GM19035 (cell line): Measurements from ENCODE around the gene ASXL2.
A peak's percentile ranks its signal among the peaks of the same experiment; 100 is the strongest.
"Not testable (repeated sequence)": the region's sequence is repeated elsewhere in the genome, so short reads cannot be mapped to it uniquely, and the experiment has no call there.

Experiments used
- ATAC-seq: cut with Tn5 transposase; IDR thresholded peaks from one replicate; pipeline ENCODE4 v1.9.1; 2021; ENCODE audit not compliant: unreplicated experiment

The ASXL2 gene

DNA sequence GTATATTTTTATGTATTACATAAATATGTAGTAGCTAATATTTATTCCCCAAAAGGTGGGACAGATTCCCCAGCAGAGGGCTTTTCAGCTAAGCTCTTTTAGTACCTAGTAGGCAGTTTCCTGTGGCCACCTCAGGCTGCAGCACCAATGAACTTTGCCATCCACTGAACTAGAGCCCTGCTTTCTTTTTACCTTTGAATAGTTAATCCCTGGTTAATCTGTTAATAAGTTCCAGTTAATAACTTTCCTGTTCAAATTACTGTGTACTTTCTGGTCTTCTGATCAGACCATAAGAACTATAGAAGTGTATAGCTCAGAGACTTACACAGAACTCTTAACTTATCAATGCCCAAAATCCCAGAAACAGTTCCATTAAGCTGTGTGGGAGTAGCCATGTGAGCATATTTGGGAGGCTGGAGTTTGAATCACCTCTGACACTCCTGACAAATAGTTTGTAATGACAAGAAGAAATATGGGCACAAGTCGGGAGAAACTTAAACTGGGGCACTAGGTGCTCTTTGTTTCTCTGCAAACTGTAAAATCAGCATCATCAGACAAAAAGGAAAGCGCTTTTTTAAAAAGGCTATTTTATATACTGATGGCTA, 40.0 kb downstream of the ASXL2 start:
- no peak for ATAC-seq

DNA sequence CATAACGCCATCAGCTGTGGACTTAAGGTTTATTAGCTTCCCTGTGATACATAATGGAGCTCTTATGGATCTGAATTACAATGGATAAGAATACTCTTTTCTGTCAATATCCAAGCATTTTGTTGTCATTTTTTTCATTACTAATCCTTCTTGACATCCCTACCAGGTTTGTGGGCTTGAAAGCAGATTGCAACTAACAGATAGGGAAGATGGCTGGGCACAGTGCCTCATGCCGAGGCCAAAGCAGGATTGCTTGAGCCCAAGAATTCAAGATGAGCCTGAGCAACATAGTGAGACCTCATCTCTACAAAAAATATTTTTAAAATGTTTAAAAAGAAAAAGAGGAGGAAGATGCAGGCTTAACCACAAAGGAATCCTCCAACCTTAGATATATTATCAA, 42.4 kb downstream of the ASXL2 start:
- ATAC-seq = no peak

DNA sequence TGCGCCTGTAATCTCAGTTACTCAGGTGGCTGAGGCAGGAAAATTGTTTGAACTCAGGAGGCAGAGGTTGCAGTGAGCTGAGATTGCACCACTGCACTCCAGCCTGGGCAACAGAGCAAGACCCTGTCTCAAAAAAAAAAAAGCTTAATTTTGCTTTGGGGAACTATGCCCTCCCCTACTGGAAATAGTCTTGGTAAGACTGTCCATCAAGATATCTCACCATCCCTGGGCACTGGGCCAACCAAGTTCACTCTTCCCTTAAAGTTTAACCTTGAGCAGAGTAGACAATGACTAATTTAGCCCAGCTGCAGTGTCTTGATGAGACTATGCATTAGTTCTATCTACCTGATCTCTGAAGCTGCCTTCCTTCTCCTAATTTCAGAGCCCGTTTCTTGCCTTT, 44.7 kb downstream of the ASXL2 start:
- no peak for ATAC-seq

DNA sequence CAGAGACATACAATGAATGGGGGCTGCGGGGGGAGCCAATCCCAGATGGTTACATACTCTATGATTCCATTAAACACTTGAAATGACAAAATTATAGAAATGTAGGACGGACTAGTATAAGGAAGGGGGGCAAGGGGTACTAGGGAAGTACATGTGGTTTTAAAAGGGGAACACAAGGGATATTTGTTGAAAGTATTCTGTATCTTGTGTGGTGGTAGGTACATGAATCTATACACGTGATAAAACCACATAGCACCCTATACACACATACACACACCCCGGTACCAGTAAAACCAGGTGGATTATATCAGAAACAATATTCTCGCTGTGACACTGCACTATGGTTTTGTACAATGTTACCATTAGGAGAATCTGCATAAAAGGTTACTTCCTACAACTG, 45.4 kb downstream of the ASXL2 start:
- ATAC-seq = no peak

DNA sequence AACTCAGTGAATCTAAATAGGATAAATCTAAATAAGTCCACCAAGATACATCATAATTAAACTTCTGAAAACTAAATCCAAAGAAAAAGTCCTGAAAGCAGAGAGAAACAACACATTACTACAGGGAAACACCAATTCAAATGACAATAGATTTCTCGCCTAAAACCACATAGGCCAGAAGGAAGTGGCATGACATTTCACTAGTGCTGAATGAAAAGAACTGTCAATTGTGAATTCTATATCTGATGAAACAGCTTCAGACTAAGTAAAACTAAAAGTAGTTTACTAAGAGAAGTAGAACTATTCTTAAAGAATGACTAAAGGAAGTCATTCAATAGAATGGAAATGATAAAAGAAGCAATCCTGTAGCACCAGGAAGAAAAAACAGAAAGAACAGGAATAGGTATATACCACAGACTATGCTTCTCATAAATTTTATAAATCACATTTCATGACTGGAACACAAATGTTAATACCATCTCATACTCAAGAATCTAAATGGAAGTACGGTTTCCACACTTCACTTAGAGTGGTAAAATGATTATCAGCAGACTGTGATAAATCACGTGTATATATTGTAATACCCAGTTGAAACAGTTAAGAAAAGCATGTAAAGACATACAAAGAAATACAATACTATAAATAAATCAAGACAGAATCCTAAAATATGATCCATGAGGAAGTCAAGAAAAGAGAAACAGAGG, 46.4 kb downstream of the ASXL2 start:
- ATAC-seq = no peak

DNA sequence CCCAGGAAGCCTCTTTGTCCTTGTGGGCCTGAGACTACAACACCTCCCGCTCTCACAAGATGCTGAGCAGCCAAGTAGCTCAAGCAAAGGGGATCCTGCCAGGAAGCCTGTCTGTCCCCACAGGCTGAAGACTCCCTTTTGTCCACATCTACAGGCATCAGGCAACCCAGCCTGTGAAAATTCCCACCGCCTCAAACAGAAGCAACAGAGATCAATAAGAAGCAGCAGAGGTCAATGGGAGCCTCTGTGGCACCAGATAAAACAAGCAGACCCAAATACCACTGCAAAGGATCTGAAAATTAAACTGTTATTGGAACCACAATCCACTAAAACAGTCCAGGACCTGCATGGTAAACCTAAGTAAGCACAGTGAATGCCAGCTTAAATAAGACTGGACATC, 48.5 kb downstream of the ASXL2 start:
- no peak for ATAC-seq

DNA sequence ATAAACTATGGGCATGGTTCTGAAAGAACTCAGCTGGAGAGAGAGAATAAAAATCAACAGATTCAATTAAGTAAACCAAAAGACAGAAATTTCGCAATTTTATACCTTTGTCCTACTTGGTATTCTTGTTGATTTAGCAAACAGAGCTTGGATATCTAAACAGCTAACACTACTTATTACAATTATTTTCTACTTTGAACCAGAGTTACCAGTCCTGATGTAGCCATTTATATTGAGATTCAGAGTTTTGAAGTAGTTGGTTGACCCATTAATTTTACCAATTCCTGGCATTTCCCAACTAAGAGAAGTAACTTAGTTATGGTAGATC, 48.9 kb downstream of the ASXL2 start:
- no peak for ATAC-seq

DNA sequence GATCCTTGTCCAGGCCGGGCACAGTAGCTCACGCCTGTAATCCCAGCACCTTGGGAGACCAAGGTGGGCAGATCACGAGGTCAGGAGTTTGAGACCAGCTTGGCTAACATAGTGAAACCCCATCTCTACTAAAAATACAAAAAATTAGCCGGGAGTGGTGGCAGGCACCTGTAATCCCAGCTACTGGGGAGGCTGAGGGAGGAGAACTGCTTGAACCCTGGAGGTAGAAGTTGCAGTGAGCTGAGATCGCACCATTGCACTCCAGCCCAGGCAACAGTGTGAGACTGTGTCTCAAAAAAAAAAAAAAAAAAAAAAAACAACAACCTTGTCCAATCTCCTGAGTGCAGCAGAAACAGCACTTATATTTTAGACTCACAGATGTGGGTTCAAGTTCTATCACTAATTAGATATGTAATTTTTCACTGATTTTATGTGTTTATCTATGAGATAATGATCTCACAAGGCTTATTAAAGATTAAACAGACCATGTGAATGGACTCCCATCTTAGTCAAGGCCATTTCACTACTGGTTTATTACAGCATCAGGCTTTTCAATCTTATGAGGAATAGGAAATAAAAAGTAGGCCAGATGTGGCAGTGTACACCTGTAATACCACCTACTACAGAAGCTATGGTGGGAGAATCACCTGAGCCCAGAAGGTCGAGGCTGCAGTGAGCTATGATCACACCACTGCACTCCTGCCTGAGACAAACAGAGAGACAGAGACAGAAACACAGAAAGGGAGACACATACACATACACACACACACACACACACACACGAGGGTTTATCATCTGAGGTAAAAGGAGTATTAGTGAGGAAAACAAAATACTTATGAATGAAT, 49.5 kb downstream of the ASXL2 start:
- not testable (repeated sequence) for ATAC-seq

DNA sequence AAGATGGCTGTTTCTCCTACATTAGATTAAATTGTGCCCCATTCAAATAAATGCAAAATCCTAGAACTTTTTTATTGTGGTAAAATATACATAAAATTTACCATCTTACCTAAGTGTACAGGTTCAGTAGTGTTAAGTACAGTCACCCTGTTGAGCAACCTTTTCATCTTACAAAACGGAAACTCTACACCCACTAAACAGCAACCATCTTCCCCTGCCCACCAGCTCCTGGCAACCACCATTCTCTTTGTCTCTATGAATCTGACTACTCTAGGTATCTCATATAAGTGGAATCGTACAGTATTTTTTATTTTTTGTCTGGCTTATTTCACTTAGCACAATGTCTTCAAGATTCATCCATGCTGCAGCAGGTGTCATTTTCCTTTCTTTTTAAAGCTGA, 53.0 kb downstream of the ASXL2 start:
- ATAC-seq = no peak

DNA sequence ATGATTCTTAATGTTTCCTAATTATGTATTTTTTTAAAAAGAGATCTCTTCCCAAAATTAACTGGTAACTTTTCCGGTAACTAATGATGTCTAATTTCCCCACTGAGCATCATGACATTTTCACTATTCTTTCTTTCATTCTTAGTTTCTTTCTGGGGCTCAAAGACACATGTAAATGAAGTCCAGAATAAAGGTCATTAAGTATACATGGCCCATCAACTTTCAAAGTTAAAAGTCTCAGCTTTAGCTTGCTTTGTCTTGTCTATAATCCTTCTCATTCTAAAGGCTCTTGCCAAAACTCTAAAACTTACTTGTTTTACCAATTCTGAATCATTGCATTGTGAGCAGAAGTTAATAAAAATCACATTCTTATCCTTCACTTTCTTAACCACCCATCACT, 53.6 kb downstream of the ASXL2 start:
- ATAC-seq = no peak

DNA sequence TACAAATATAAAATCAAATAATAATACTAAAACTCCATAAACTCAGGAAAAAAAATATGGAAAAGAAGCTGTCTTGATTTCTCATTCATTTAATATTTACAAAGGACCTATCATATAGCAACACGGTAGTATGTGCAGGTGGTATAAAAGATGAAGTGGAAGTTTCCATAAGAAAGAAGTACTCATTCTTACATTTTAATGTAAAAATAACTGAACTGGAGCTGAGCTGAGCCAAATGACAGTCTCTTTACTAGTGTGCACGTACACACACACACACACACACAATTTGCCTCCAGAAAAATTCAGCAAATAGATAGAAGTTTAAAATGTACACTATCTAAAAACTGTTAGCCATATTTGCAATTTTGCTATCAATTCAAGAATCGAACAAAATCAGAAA, 54.1 kb downstream of the ASXL2 start:
- no peak for ATAC-seq

DNA sequence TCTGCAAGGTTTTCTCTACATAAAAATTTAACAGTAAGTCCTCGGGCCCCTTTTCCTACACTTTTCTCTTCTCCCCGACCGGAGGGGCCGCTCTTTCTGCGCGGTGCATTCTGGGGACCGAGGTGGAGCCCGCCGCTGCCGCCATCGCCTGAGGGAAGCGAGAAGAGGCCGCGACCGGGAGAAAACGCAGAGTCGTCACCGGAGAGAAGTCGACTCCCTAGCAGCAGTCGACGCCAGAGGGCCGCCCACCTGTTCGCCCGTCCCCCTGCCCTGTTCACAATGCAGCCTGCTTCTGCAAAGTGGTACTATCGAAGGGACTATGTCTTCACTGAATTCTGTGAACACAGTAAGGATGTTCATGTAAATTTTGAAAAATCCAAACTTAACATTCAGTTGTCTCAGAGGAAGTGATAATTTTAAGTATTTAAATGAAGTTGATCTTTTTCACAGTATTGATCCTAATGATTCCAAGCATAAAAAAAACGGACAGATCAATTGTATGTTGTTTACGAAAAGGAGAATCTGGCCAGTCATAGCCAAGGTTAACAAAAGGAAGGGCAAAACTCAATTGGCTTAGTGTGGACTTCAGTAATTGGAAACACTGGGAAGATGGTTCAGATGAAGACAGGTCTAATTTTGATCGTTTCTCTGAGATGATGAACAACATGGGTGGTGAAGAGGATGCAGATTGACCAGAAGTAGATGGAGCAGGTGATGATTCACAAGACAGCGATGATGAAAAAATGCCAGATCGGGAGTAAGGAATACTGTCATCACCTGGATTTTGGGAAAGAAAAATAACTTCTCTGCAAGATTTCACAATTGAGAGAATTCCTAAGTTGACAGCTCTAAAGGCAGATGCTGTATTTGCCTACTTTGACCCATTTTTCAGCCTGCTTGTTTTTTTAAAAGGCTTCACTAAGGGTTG, 55.8 kb downstream of the ASXL2 start:
- ATAC-seq = peak; percentile 41

DNA sequence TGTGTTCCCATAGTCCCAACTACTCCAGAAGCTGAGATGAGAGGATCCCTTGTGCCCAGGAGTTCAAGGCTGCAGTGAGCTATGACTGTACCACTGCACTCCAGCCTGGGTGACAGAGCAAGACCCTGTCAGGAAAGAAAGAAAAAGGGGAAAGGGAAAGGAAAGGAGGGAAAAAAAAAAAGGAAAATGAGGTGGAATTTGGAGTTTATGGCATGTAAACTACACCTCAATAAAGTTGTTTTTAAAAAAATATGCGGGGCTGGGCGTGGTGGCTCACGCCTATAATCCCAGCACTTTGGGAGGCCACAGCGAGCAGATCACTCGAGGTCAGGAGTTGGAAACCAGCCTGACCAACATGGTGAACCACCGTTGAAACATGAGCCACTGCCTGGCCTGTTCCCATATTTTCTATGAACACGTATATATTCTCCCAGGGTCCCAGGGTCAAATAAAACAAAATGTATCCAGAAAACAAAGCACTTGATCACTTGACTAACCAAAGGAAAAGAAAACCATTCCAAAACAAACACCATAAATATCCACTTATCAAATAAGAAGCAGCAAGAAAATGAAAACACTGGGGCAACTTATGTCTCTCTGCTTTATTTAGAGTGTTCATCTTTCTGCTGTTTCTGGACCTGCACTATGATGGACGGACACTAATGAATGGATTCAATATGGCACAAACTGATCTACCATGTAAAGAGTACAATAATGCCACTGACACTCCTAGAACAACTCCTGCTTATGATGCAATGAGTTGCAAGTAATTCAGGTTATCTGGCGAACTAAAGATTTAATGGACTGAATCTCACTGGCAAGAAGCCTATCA, 56.8 kb downstream of the ASXL2 start:
- ATAC-seq = no peak

DNA sequence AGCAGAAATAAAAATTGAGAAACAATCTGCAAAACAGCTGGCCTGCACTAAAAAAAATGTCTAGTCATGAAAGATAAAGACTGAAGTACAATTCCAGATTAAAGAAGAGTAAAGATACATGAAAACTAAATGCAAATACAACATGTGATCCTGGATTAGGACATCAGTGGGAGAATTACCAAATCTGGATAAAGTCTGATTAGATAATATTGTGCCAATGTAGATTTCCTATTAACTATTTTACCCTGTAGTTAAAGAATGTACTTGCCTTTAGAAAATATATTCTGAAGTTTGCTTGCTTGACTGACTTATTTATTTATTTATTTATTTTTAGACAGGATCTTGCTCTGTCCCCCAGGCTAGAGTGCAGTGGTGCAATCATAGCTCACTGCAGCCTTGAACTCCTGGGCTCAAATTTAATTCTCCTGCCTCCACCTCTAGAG, 58.7 kb downstream of the ASXL2 start:
- no peak for ATAC-seq

DNA sequence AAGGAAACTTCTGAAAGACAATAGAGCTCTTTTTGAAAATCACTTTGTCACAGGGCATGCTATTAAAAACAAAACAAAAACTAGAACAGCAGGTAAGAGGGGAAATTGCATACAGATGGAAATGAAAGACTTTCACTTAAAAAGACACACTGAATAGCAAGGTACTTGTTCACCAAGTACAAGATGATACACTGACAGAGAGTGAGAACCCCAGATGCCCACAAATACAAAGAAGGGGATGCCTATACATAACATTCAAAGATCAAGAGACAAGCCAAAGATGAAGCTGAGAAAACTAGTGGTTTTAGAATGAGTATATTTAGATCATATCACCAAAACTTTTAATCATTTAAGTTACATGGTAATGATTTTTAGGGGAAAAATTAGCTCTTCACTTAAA, 60.7 kb downstream of the ASXL2 start:
- peak; percentile 63 for ATAC-seq

DNA sequence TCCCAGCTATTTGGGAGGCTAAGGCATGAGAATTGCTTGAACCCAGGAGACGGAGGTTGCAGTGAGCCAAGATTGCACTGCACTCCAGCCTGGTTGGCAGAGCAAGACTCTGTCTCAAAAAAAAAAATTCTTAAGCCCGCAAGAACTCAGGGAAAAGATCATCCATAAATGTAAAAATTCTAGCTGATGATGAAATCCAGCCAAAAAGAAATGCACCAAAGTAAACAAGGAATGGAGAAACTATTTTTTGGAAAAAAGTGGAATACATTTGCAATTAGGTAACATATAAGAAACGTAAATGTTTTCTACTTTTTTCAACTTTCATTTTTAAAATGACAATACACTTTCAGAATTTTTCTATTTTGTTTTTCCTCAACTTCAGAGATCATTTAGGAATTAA, 61.3 kb downstream of the ASXL2 start:
- no peak for ATAC-seq

DNA sequence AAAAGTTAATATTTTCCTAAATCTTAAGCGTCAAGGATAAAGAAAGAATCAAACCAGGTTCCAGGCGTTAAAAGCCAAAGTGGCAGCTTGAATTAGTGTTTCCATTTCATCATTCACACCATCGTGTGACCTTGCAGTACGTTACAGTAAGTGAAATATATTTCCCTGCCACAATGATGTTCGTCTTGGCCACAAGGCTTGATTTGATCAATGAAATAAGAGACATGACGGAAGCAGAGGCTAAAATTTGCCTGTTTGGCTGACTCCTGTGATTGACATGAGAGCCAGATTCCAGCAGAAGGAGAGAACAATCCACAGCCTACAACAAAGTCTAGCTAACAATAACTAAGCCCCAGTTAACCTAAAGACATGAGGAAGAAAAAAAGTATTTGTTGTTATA, 62.0 kb downstream of the ASXL2 start:
- no peak for ATAC-seq

DNA sequence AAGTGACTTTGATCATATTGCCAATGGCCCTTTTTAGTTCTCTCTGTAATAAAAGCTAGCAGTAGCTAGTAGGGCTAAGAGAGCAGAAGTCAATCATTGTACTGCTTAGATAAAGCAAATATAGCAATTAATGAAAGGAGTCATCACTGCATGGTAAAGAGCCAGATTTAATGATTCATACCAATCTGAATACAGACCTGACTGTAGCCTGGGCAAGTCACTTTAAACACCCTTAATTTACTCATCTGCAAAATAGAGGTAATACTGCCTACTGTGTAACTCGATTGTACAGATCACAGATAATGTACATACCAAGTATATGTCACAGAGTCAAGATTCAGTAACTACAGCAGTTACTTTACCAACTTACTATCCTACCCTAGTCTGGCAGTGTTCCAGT, 63.6 kb downstream of the ASXL2 start:
- no peak for ATAC-seq

DNA sequence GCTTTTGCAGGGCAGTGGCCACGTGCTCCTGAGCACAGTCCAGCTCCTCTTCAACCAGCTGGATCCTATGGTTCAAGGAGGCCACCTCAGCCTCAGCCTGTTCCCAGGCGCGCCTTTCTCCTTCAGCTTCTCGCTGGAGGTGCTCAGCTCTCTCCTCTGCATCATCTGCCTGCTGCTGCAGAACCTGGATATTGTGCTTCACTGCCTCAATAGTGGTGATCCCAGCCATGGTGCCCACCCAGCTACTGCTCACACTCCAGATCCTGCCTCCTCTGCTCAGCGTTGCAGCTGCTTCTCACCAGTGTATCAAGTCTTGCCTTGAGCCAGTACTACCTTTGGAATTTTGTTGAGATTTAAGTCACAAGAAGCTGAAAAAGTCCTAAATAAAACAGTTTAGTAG, 67.9 kb downstream of the ASXL2 start:
- no peak for ATAC-seq

DNA sequence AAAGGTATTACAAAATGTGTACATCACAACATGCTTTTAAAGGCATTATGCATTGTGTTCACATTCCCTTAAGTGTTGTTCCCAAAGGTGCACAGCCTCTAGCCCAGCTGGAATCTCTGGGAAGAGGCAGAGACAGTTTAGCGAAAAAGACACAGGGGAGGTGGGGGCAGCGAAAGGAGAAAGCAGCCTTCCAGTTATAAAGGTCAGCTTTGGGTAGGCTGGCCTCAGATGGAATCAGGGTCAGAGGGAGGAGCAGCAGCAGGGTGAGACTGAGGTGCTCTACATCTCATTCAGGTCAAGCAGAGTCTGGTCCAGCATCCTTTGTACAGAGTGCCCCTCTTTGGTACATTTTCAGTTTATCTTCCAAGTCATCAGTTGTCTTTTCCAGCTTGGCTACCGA, 68.6 kb downstream of the ASXL2 start:
- no peak for ATAC-seq
